HG03469 (cell line): ENCODE measurements around the gene NDFIP2.
A peak's percentile ranks its signal among the peaks of the same experiment; 100 is the strongest.
"Not testable (repeated sequence)": the region's sequence is repeated elsewhere in the genome, so short reads cannot be mapped to it uniquely, and the experiment has no call there.

Experiments
- ATAC-seq: cut with Tn5 transposase; IDR thresholded peaks from one replicate; pipeline ENCODE4 v1.9.1; 2021; ENCODE audit warnings: mild to moderate bottlenecking, moderate library complexity, moderate number of reproducible peaks; ENCODE audit not compliant: unreplicated experiment

NDFIP2 gene

GRCh38 chr13:79530270-79530669 is 49.3 kb downstream of the NDFIP2 start:
- no peak for ATAC-seq

DNA sequence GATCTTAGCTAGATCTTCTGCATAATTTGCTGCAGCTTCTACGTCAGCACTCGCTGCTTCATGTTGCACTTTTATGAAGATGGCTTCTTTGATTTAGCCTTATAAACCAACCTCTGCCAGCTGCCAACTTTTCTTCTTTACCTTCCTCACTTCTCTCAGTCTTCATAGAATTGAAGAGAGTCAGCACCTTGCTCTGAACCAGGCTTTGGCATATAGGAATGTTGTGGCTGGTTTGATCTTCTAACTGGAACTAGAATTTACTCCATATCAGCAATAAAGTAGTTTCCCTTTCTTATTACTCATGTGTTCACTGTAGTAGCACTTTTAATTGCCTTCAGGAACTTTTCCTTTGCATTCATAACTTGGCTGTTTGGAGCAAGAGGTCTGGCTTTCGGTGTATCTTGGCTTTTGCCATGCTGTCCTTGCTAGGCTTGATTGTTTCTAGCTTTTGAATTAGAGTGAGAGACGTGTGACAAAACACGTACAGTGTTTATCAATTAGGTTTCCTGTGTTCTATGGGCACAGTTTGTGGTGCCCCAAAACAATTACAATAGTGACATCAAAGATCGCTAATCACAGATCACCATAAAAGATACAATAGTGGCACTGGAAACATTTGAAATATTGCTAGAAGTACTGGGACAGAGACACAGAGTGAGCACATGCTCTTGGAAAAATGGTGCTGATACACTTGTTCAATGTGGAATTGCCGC is 50.7 kb downstream of the NDFIP2 start:
- no peak for ATAC-seq

DNA sequence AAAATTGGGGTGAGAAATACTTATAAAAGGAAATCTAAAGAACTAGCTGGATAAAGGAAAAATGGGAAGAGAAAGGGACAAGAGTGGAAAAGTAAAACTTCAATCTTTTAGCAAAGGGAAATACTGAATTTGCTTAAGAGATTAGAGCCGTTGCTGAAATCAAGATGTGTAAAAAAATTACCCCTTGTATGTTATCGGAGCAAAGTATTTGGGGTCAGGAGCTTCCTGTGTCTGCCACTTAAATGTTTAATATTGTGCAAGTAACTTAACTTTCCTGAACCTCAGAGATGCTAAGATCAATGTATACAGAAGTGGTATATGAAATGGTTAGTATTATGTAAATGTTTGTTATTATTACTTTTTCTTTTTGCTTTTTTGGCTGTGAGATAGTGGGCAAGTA is 51.6 kb downstream of the NDFIP2 start:
- ATAC-seq = no peak

- no peak for ATAC-seq
Measured at GRCh38 chr13:79533781-79534400, 52.9 kb downstream of the NDFIP2 start.

DNA sequence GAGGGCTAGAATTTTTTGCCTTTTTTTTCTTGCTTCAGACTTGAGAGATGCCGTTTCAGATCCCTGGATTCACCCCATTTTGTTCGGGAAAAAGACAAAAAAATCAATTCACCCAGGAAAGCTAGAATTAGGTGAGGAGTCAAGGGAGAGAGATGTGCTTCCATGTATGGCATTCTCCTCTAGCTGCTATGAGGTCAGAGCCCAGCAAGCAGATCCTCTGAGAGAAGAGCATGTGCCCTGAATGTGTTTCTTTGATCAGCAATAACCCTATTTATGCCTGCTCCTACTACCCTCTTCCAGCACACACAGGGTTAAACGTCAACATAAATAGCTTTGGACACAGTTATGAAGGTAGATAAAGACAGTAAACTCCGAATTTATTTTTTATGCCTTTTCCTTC is 53.6 kb downstream of the NDFIP2 start:
- ATAC-seq = no peak

DNA sequence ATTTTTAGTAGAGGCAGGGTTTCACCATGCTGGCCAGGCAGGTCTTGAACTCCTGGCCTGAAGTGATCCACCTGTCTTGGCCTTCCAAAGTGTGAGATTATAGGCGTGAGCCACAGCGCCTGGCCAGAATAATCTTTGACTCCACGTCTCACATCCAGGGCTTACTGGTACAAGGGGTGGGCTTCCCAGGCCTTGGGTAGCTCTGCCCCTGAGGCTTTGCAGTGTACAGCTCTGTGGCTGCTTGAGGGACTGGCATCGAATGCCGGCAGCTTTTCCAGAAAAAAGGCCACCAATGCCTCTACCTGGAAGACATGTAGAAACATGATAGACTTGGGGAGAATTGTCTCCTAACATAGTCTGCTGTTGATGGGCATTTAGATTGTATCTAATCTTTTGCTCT is 57.8 kb downstream of the NDFIP2 start:
- ATAC-seq = no peak

GRCh38 chr13:79540504-79540903 is 59.5 kb downstream of the NDFIP2 start:
- no peak for ATAC-seq

- ATAC-seq = peak; percentile 68
Measured at GRCh38 chr13:79541426-79542049, 60.6 kb downstream of the NDFIP2 start.

GRCh38 chr13:79543883-79544282 is 62.9 kb downstream of the NDFIP2 start:
- no peak for ATAC-seq

DNA sequence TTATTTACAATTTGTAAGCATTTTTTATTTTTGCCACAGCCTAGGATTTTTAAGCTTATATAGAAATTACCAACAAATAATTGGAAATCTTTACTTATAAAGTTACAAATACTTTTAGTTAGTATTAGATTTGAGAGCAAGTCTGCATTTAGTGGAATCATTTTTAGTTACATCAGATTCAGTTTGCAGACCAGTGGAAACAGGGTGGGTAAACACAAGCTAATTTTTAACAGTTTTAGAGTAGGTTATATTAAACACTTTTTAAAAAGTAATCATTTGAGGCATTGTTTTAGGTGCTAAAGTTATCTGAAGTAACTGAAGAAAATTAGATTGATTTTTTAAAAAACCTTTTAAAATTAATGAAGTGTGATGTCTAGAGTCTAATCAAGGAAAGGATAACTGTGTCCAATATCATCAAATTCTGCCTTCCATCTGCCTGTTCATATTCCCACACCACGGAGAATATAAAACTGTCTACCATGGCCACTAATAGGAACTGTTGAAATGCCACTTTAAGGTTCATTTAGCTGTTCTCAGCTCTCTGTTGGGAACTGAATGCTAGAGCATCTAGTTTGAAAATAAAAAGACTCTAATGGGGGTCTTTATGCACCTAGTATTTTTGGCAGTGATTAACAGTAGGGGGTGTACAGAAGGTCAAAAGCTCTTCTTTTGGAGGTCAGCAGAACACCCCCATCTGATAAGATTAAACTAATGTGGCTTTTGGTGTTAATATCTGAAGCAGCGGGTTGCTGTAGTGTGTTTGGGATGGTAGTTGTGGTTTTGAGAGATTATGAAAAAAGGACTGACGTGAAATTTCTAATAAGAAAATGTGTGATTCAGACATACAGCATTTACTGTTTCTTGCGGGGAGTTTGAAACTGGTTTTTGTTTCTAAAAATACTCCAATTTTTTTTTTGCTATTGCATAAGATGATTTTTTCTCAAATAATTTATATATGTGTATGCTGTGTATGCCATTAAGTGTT is 66.5 kb downstream of the NDFIP2 start:
- no peak for ATAC-seq

- no peak for ATAC-seq
Measured at GRCh38 chr13:79548902-79549301, 67.9 kb downstream of the NDFIP2 start.

- no peak for ATAC-seq
Measured at GRCh38 chr13:79549355-79550106, 68.6 kb downstream of the NDFIP2 start.

- no peak for ATAC-seq
Measured at GRCh38 chr13:79557666-79558065, 76.7 kb downstream of the NDFIP2 start.

- ATAC-seq = no peak
Measured at GRCh38 chr13:79560954-79561353, 80.0 kb downstream of the NDFIP2 start.

- ATAC-seq = no peak
Measured at GRCh38 chr13:79562557-79562956, 81.6 kb downstream of the NDFIP2 start.

- no peak for ATAC-seq
Measured at GRCh38 chr13:79566118-79566517, 85.2 kb downstream of the NDFIP2 start.

DNA sequence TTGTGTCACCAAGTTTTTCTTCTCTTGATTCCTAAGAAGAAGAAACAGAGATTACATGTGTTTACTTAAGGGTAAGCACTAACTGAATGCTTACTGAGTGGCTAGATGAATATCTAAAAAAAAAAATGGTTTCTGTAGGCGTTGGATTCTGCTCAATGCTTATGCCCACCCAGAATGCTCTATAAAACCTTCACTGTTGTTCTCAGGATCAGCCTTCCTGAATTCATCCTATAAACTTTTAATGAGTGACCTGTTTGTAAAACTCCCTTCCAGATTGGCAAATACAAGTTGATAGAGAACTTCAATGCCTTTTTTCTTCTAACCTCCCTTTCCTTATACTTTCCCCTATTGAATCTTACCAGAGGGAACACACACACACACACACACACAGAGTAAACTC is 90.2 kb downstream of the NDFIP2 start:
- ATAC-seq = no peak

DNA sequence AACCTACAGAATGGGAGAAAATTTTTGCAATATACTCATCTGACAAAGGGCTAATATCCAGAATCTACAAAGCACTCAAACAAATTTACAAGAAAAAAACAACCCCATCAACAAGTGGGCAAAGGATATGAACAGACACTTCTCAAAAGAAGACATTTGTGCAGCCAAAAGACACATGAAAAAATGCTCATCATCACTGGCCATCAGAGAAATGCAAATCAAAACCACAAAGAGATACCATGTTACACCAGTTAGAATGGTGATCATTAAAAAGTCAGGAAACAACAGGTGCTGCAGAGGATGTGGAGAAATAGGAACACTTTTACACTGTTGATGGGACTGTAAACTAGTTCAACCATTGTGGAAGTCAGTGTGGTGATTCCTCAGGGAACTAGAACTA is 92.9 kb downstream of the NDFIP2 start:
- ATAC-seq = not testable (repeated sequence)

DNA sequence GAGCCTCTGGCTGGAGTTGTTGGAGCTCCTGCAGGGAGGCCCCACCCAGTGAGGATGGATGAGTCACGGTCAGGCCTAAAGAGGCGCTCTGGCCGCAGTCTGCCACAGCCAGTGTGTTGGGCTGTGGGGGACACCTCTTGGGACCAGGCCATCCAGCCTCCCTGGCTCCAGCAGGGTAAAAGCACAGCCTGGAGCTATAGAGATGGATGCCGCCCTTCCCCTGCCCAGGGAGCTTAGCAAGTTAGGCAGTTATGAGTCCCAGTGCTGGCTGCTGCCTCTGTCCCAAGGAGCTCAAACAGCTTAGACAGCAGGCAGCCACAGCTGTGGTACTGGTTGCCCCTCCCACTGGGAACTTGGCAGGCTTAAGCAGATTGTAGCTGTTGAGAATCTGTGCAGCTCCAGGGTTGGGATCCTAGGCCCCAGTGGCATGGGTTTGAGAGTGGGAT is 100.9 kb downstream of the NDFIP2 start:
- no peak for ATAC-seq

DNA sequence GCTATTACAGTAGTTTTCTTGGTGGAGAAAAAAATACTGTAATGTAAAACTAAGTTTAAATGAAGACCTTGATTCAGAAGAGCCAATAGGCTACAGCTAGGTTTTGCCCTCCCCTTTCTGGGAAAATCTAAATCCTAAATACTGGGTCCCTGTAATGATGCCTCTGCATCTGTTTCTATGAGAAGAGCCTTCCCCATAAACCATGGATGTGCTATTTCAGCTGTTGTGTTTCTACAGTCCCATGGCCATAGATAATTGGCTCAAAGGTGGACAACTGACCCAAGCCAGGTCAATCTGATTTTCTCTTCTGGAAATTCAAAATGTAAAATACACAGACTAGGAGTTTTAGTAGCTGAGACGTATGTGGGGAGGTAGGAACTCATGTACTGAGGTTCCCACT is 101.9 kb downstream of the NDFIP2 start:
- ATAC-seq = no peak
